AG04449 (cell line): Measurements from ENCODE around the gene TRPM1.

Source experiments
- CTCF ChIA-PET: fragments of 350-600 bp; formaldehyde crosslinking; extraction: SDS; loops from one replicate; lab custom pipeline; 2021; ENCODE audit warnings: antibody characterized with exemption; lab: Yijun Ruan, JAX
- POLR2A ChIA-PET: fragments of 400-600, 350-600 bp; formaldehyde crosslinking; extraction: SDS; loops from one replicate; lab custom pipeline; 2020; ENCODE audit warnings: antibody characterized with exemption, inconsistent platforms; lab: Yijun Ruan, JAX
- DNase-seq: peaks from one replicate; pipeline ENCODE4 v3.0.0-alpha.2; 2010; ENCODE audit warnings: low read depth, low spot score
- H3K4me3 ChIP-seq: 2 replicates; pipeline ENCODE4 v1.5.1; 2011; ENCODE audit warnings: low read depth, mild to moderate bottlenecking, control low read depth, low read length
- CTCF ChIP-seq: IDR thresholded peaks from one replicate; pipeline ENCODE4 v1.5.1; 2011; ENCODE audit warnings: mild to moderate bottlenecking, moderate library complexity, low read length, control low read depth, inconsistent platforms; ENCODE audit not compliant: insufficient read depth; ENCODE audit errors: missing control alignments

TRPM1 gene

GRCh38 chr15:31067890-31068603, 33.5 kb downstream of the TRPM1 start:
- CTCF ChIA-PET, result no interaction called here
- no peak for TF ChIP-seq CTCF
- POLR2A ChIA-PET, result no interaction called here

GRCh38 chr15:31065824-31066223, 35.7 kb downstream of the TRPM1 start:
- TF ChIP-seq CTCF, result no peak
- DNase-seq, result no peak
- ChIA-PET POLR2A (no interaction called here), CTCF (interaction anchor here (0.8 kb wide), 1 partner anchor 139 kb away, joined by 3 read pairs; no protein-coding TSS in a partner anchor)
- H3K4me3 ChIP-seq, result no peak overlapping the region

More at GRCh38 chr15:31067890-31068603, 33.5 kb downstream of the TRPM1 start:
- DNase-seq, result no peak
- H3K4me3 ChIP-seq, result no peak overlapping the region

- DNase-seq, result no peak
- peak overlapping the region; percentile 39 for H3K4me3 ChIP-seq
- ChIA-PET CTCF (interaction anchor here (1.2 kb wide), 1 partner anchor 30 kb away, joined by 3 read pairs; no protein-coding TSS in a partner anchor), POLR2A (no interaction called here)
- TF ChIP-seq CTCF, result no peak
Measured at GRCh38 chr15:31062911-31063310, 38.6 kb downstream of the TRPM1 start.

- no peak for DNase-seq
- ChIA-PET POLR2A (no interaction called here), CTCF (interaction anchor here (1.2 kb wide), 1 partner anchor 30 kb away, joined by 3 read pairs; no protein-coding TSS in a partner anchor)
- H3K4me3 ChIP-seq, result peak overlapping the region; percentile 39
- TF ChIP-seq CTCF, result no peak
Measured at GRCh38 chr15:31062310-31062847, 39.1 kb downstream of the TRPM1 start.

GRCh38 chr15:31060429-31061140, 40.9 kb downstream of the TRPM1 start:
- DNase-seq, result no peak
- ChIA-PET POLR2A (no interaction called here), CTCF (interaction anchor here (1.3 kb wide), 1 partner anchor 49 kb away, joined by 3 read pairs; no protein-coding TSS in a partner anchor)
- no peak for TF ChIP-seq CTCF
- no peak overlapping the region for H3K4me3 ChIP-seq
